GM06990 (cell line): ENCODE data around the gene METTL4.
A peak's percentile ranks its signal among the peaks of the same experiment; 100 is the strongest.

Experiments used
- DNase-seq: peaks from one replicate; pipeline ENCODE4 v3.0.0-alpha.2; 2011; ENCODE audit not compliant: insufficient read length; ENCODE audit errors: extremely low read depth
- H3K27me3 ChIP-seq: replicated peaks from 2 replicates; pipeline ENCODE4 v1.6.0; 2011; ENCODE audit warnings: low read length; ENCODE audit not compliant: control insufficient read depth, insufficient read depth
- H3K36me3 ChIP-seq: 2 replicates; pipeline ENCODE4 v1.5.1; 2011; ENCODE audit warnings: low read length; ENCODE audit not compliant: control insufficient read depth, insufficient read depth
- H3K4me3 ChIP-seq: replicated peaks from 2 replicates; pipeline ENCODE4 v1.5.1; 2011; ENCODE audit warnings: low read depth, mild to moderate bottlenecking, control low read depth, low read length
- CTCF ChIP-seq: IDR thresholded peaks from 2 replicates; pipeline ENCODE4 v1.5.1; 2011; ENCODE audit warnings: low read length, control low read depth, mild to moderate bottlenecking, inconsistent platforms; ENCODE audit not compliant: insufficient read depth, poor library complexity, severe bottlenecking

The METTL4 gene

GRCh38 chr18:2571200-2572170 is at the start of gene METTL4, which contains the start of gene NDC80:
TSS of gene METTL4 (minus strand) at chr18:2571505. CDS start at chr18:2567216, 4,289 bp downstream.
TSS of gene NDC80 (plus strand) at chr18:2571557. CDS start at chr18:2572986, 1,429 bp downstream.
- H3K27me3 ChIP-seq, result no peaks in the 10 kb centered on the region
- H3K4me3 ChIP-seq, result peak within 1 kb of the TSS; percentile 92

GRCh38 chr18:2618009-2618408 is 46.7 kb upstream of the METTL4 start:
- DNase-seq, result no peak
- TF ChIP-seq CTCF, result no peak
- Histone ChIP-seq H3K27me3 (no peaks in the 10 kb centered on the region), H3K36me3 (peaks cover 1% of the 10 kb centered on the region), H3K4me3 (no peak overlapping the region)

More at GRCh38 chr18:2571200-2572170, at the start of gene METTL4, which contains the start of gene NDC80:
- DNase-seq, result peak; percentile 92
- H3K36me3 ChIP-seq, result no peaks in the 10 kb centered on the region
- TF ChIP-seq CTCF, result no peak

- H3K4me3 ChIP-seq, result no peak overlapping the region
Observed at GRCh38 chr18:2617401-2617998, 46.2 kb upstream of the METTL4 start.

GRCh38 chr18:2612996-2613395 is 41.7 kb upstream of the METTL4 start:
- TF ChIP-seq CTCF, result no peak
- H3K27me3 ChIP-seq, result no peaks in the 10 kb centered on the region

More at GRCh38 chr18:2617401-2617998, 46.2 kb upstream of the METTL4 start:
- TF ChIP-seq CTCF, result no peak
- no peaks in the 10 kb centered on the region for H3K27me3 ChIP-seq
- H3K36me3 ChIP-seq, result peaks cover 1% of the 10 kb centered on the region
- DNase-seq, result no peak

GRCh38 chr18:2610549-2610948 is 39.2 kb upstream of the METTL4 start:
- no peak for TF ChIP-seq CTCF
- H3K36me3 ChIP-seq, result peaks cover 2% of the 10 kb centered on the region
- no peak for DNase-seq
- H3K27me3 ChIP-seq, result no peaks in the 10 kb centered on the region
- no peak overlapping the region for H3K4me3 ChIP-seq

More at GRCh38 chr18:2612996-2613395, 41.7 kb upstream of the METTL4 start:
- H3K4me3 ChIP-seq, result no peak overlapping the region
- no peak for DNase-seq
- H3K36me3 ChIP-seq, result peaks cover 3% of the 10 kb centered on the region
